Measurements from ENCODE around the gene LRRC74B.
"Not testable (repeated sequence)": the region's sequence is repeated elsewhere in the genome, so short reads cannot be mapped to it uniquely, and the experiment has no call there.

LRRC74B gene

DNA sequence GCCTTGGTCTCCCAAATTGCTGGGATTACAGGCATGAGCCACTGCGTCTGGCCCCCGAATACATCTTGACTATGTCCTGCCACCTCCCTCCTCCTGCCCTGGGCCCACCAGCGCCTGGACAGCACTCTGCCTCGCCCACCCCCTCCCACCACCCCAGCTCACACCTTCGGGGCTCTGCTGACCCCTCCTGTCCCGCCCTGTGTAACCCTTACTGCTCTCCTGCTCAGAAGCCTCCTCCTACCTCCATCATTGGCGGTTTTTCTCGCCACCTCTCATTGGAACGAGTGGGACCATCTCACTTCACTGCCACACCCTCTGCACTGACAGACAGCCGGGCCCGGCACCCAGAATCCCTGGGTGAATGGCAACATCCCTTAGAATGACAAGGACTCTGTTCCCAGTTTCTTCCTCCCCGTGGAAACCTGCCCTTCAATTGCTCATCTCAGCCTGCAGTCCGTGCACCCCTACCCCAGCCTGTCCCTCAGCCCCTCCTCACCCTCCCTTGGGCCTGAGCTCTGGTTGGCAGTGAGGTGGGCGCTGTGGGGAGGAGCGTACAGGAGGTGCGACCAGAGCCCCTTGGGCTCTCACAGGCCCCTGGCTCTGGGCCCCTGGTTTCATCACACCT, 32.2 kb downstream of the LRRC74B start:
- no peak for DNase-seq

DNA sequence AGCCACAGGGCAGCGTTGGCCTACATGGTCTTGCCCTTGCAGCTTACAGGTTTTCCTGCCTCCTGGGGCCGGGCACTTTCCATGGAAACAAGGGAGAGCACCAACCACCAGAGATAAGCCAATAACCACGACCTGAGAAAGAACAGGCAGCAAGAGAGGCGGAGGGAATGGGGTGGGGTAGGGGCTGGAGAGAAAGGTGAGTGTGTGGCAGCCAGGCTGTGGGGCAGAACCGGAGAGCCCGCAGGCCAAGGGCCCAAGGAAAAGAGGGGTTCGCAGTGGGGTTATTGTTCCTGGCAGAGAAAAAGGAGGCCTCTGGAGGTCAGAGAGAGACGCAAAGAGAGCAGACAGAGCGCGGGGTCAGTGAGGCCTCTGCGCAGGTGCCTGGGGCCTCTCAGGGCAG, 33.2 kb downstream of the LRRC74B start:
- no peak for DNase-seq

DNA sequence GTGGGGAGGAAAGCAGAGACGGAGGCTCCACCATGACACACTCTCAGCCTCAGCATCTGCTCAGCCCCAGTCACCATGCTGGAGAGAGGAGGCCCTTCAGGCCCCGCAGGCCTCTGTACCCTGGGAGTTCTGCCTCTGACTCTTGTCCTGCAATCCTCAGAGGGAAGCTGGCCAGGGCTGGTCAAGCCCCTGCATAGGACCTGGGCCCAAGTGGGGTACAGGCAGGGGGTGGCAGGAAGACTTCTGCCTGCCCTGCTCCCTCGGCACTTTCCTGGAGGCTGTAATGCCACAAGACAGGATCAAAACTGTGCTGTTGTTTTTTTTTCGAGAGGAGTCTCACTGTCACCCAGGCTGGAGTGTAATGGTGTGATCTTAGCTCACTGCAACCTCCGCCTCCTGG, 33.7 kb downstream of the LRRC74B start:
- no peak for DNase-seq

DNA sequence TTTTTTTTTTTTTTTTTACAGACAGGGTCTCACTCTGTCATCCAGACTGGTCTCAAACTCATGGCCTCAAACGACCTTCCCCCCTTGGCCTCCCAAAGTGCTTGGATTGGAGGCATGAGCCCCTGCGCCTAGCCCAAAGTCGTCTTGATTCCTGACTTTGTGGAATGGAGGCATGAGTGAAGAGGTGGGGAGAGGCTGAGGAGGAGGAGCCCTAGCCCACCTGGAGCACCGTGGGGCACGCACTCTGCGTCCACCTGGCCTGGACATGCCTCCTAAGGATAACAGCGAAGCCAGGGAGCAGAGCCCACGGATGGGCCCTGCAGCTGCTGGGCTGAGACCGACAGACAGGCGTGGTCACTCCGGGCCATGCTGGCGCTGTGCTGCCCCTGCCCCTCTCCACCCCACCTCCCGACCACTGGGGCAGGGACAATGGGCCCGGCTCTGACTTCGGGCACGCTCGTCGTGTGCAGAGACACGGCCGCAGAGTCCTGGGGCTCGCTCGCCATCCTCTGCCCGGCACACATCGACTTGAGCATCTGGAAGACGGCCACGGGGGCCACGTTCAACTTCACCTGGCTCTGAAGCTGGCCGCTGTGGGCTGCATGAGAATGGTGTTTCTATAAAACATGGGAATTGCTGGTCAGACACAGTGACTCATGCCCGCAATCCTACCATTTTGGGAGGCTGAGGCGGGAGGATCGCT, 34.8 kb downstream of the LRRC74B start:
- DNase-seq = no peak

DNA sequence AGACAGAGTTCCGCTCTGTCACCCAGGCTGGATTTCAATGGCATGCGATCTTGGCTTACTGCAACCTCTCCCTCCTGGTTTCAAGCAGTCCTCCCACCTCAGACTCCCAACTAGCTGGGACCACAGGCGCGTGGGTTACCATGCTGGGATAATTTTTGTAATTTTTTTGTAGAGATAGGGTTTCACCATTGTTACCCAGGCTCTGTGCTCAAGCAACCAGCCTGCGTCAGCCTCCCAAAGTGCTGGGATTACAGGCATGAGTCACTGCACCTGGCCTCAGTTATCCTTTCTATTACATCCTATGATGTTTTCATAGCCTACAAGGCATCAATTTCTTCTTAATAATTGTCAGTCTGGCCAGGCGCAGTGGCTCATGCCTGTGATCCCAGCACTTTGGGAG, 36.5 kb downstream of the LRRC74B start:
- DNase-seq = no peak

DNA sequence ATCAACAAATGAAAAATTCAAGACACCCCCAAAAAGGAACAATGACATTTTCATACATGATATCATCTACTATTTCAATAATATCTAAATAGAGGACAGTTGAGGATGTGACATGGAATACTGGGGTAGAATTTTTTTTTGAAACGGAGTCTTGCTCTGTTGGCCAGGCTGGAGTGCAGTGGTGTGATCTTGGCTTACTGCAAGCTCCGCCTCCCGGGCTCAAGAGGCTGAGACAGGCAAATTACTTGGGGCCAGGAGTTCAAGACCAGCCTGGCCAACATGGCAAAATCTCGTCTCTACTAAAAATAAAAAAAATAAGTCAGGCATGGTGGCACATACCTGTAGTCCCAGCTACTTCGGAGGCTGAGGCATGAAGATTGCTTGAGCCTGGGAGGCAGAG, 41.4 kb downstream of the LRRC74B start:
- DNase-seq = no peak

DNA sequence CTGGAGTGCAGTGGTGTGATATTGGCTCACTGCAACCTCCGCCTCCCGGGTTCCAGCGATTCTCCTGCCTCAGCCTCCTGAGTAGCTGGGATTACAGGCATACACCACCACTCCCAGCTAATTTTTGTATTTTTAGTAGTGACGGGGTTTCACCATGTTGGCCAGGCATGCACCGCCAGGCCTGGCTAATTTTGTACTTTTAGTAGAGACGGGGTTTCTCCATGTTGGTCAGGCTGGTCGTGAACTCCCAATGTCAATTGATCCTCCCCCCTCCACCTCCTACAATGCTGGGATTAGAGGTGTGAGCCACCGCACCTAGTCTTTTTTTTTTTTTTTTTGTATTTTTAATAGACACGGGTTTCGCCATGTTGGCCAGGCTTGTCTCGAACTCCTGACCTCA, 42.2 kb downstream of the LRRC74B start:
- DNase-seq = not testable (repeated sequence)

DNA sequence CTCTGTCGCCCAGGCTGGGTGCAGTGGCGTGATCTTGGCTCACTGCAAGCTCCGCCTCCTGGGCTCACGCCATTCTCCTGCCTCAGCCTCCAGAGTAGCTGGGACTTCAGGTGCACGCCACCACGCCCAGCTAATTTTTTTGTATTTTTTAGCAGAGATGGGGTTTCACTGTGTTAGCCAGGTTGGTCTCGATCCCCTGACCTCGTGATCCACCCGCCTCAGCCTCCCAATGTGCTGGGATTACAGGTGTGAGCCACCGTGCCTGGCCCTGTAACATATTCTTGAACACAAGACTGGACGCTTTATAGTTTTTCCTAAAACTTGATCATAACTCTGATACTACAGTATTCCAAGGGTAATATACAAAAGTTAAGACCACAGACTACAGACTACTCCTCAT, 45.5 kb downstream of the LRRC74B start:
- not testable (repeated sequence) for DNase-seq

DNA sequence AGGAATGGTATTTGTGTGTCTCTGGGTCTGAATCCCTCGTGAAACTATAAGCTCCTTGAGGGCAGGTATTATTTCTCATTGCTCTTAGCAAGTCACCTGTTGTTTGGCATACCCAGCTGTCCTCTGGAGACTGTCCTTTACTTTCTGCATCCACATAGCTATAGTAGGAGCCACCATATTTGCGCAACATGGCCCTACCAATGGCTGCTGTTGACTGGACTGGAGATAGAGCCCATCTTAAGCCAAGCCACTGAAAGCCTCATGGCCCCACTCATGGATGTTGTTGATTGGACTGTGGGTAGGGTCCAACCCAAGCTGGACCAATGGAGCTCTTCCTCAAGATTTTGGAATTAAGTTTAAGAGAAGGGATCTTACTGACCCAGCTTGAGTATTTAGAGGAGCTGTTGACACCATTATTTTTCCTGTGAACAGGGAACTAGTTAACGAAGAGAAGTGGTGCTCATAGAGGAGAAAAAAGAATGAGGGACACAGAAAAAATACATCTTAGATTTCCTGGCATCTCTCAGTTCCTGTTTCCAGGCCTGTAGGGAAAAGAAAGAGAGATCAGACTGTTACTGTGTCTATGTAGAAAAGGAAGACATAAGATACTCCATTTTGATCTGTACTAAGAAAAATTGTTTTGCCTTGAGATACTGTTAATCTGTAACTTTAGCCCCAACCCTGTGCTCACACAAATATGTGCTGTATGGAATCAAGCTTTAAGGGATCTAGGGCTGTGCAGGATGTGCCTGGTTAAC, 47.2 kb downstream of the LRRC74B start:
- no peak for DNase-seq

DNA sequence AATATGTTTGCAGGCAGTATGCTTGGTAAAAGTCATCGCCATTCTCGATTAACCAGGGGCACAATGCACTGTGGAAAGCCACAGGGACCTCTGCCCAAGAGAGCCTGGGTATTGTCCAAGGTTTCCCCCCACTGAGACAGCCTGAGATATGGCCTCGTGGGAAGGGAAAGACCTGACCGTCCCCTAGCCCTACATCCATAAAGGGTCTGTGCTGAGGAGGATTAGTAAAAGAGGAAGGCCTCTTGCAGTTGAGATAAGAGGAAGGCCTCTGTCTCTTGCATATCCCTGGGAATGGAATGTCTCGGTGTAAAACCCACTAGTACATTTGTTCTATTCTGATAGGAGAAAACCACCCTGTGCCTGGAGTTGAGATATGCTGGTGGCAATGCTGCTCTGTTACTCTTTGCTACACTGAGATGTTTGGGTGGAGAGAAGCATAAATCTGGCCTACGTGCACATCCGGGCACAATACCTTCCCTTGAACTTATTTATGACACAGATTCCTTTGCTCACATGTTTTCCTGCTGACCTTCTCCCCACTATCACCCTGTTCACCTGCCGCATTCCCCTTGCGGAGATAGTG, 47.9 kb downstream of the LRRC74B start:
- not testable (repeated sequence) for DNase-seq

DNA sequence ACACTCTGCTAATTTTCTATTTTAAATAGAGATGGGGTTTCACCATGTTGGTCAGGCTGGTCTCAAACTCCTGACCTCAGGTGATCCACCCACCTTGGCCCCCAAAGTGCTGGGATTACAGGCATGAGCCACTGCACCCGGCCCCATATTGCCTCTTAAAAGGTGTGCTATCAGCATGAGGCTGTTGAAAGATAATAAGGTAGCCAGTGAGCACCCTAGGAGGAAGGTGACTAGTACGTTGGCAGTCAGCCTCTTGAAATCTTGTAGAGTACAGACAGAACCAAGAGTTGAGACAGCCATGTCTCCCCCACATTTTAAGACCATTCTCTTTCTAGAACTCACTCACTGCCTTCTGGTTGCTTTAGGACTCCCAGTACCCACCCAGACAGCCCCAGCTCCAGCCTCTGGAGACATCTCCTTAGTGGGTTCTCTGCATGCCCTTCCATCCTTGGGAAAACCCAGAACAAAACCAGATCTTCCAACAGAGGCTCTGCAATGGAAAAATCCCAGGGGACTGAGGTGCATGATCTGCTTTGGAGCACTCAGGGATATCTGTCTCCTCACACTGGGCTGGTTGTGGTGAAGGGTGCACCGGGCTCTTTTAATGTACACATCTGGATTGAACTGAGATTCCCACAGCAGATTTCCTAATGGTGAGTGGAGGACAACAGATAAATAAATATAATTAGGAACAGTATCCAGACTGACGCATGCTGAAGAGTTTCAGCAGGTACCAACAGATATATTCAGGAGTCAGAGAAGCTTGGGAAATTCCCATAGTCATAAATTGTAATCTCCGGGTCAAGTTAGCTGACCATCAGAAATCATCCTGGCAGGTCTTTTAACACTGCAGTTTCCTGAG, 49.4 kb downstream of the LRRC74B start:
- DNase-seq = no peak

DNA sequence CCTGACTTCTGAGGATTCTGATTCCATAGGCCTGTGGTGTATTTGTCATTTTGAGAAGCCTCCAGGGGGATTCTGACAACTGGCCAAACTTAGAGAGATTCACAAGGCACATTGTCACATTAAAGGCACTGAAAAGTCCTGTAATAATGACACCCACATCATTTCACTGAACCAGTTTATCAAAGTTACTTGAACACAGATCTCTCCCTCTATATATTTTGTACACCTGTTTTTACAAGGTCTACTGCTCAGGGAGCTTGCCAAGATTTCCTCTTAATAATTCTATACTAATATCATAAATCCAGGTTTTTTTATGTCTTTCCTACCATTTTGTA, 50.0 kb downstream of the LRRC74B start:
- no peak for DNase-seq

DNA sequence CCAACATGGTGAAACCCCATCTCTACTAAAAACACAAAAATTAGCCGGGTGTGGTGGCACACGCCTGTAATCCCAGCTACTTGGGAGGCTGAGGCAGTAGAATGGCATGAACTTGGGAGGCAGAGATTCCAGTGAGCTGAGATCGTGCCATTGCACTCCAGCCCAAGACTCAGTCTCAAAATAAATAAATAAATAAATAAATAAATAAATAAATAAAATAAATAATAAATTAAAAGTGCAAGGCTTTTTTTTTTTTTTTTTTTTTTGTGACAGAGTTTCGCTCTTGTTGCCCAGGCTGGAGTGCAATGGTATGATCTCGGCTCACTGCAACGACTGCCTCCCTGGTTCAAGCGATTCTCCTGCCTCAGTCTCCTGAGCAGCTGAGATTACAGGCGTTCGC, 51.1 kb downstream of the LRRC74B start:
- DNase-seq = not testable (repeated sequence)

DNA sequence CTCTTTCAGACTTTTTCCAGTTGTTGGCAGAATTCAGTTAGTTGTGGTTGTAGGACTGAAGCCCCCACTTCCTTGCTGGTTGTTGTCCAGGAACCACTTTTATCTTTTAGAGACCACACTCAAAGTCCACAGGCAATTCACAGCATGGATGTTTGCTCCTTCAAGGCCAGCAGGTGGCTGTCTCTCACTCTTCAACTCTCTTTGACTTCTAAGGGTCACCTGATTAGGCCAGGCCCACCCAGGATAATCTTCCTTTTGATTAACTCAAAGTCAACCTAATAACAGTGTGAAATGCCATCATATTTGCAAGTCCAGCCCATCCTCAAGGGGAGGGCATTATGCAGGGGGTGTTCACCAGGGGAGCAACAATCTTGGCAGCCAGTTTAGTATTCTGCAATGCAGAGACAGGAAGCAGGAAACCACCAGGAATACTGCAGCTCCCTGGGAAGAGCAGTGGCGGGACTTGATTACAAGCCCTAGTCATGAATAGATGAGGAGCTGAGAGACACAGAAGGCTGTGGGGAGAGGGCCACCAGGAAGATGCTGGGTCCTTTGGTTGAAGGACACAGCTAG, 52.4 kb downstream of the LRRC74B start:
- DNase-seq = no peak

DNA sequence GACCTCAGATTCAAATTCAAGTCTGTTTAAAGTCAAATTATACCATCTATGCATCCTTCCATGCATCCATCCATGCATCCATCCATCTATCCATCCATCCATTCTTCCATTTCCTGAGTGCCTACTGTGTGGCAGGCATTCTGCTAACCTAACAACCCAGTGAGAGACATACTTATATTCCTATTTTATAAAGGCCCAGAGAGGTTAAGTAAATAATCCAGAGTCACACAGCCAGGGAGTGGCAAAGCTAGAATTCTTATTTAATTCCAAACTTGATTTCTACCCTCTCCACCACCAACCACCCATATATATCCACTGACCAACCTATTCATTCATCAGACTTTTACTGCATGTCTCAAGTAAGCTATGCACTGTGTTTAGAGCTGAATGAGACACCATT, 53.8 kb downstream of the LRRC74B start:
- no peak for DNase-seq

DNA sequence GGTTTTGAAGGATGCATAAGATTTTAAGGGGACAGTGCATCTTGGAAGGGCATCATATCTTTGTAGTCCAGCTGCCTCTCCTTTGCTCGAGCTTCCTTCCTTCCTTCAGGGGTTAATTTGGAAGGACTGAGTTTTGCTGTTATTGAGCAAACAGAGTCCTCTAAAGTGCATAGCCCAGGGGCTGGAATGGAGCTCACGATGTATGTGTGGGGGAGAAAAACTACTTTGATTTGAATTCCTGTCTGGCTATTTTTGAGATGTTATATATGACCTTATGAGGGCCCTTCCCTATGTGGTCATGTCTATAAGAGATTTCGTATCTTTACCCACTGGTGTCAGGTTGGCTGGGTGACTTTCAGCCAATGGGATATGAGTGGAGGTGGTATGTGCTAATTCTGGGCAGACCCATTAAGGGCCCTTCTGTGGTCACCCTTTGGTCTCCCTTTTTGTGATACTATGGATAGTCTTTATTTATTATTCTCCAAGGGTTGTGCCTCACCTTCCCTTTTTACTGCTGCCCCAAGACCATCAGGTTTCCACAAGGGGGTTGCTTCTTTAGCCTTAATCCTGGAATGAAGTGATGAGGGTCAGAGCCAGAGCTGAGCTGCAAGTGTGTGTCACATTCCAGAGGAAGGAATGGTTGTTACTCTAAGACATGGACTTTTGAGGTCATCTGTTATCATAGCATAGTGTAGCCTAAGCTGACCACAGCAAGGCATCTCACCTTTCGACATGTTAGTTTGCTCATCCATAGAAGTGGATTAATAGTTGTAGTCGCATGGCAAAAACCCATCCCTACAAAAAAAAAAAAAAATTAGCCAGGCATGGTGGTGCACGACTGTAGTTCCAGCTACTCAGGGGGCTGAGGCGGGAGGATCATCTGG, 54.6 kb downstream of the LRRC74B start:
- DNase-seq = no peak

DNA sequence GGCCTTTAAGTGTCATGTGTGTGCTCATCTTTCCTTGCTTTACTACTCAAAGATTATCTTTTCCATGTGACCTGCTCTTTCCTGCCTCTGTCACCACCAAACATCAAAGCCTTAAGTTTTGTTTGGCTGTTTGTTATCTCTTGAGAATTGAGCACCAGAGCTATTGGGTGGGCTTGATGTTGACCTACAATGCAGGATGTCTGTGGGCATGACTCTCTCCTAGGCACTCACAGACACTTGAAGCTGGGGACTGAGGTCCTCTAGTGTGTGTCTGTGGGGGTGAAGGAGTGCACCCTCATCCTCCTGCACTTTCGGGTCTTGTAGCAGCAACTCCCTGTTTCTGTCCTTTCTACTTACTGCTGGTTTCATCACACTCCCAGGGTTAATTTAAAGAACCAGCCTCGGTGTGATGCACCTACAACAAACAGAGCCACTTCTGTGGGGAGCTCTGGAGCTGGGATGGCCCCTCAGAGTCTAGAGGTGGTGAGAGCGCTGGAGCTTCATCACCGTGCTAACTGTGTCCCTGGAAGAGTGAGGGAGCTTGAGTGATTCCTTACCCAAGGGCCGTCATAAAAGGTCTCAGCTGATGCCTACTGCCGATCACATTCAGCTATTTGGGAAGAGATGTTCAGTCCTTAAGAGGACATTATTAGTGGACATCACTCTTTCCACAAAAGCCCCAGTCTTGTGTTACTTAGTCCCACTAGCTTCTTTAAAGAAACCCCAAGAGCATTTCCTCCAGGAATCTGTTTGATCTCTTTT, 56.3 kb downstream of the LRRC74B start:
- DNase-seq = no peak

DNA sequence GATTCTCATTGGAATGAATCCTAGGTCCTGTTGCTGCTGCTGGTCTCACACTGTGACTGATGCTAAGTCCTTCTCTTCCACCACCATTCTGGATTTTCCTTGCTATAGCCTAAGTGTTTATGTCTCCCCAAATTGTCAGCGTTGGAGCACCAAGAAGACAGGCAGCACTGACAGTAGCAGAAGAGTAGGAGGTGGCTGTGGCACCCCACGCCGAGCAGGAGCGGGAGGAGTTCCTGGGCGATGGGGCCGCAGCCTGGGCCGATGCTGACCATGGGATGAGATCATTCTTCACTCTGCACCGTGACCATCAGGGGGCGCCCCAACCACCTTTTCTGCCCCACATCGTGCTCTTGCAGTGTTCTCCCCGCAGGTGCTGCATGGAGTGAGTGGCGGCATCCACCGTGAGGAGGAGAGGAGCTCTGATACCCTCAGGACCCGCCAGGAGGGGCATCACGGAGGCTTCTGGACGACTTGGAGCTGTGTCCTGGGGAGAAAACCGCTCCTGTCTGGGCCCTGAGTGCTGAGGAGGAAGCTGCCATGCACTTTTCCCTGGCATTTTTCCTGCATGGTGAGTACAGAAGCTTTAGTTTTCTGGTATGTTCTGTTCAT, 57.0 kb downstream of the LRRC74B start:
- DNase-seq = peak; percentile 66 to 74

DNA sequence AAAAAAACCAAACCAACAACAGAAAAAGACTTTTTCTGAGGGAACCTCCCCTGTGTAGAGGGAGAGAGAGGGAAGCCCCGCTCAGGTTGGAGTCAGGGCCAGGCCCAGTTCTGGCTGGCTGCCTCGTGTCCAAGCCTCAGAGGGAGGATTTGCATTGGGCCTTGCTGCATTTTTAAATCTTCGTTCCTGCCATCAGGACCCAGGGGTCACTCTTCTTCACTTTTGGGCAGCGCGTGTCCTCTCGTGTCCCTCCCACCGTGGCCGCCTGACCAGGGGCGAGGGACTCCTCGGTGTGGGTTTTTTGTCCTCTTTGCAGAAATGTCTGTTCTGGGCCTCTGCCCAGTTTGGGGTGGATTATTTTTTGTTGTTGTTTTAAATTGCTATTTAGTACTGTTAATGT, 57.9 kb downstream of the LRRC74B start:
- DNase-seq = no peak

DNA sequence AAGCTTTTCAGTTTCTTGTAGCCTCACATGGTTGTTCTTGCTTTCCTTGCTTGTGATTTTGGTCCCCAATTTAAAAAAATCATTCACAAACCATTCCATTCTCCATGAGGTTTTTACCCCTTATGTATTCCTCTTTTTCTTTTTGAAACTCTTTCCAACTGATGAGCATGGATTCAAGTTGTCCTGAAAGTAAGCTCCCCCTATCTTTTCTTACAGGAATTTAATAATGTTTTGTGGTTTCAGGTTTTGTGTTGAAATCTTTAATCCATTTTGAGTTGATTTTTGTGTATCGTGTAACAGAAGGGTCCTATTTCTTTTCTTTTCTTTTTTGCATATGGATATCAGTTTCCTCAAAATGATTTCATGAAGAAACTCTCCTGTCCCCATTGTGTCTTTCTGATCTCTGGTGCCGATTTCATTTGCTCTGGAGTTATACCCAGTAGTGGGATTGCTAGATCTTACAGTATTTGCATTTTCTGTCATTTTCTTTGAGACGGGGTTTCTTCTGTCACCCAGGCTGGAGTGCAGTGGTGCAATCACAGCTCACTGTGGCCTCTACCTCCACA, 58.5 kb downstream of the LRRC74B start:
- no peak for DNase-seq
